HG03575 (cell line): ENCODE measurements around the gene PANX3.
"Not testable (repeated sequence)": the region's sequence is repeated elsewhere in the genome, so short reads cannot be mapped to it uniquely, and the experiment has no call there.

Experiments used
- ATAC-seq: cut with Tn5 transposase; IDR thresholded peaks from one replicate; pipeline ENCODE4 v1.9.1; 2021; ENCODE audit not compliant: unreplicated experiment, insufficient number of reproducible peaks, low FRiP score; ENCODE audit errors: extremely low read depth

PANX3 gene, protein sequence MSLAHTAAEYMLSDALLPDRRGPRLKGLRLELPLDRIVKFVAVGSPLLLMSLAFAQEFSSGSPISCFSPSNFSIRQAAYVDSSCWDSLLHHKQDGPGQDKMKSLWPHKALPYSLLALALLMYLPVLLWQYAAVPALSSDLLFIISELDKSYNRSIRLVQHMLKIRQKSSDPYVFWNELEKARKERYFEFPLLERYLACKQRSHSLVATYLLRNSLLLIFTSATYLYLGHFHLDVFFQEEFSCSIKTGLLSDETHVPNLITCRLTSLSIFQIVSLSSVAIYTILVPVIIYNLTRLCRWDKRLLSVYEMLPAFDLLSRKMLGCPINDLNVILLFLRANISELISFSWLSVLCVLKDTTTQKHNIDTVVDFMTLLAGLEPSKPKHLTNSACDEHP

GRCh38 chr11:124611064-124611463 is at the start of gene PANX3:
Gene PANX3, plus strand, starts transcription at chr11:124611428. Its CDS starts 129 bp downstream, at chr11:124611557.
- no peak for ATAC-seq

- ATAC-seq = no peak
Measured at GRCh38 chr11:124569697-124570096, 41.5 kb upstream of the PANX3 start, which contains the start of gene OR8A1. Gene OR8A1, plus strand, starts transcription at chr11:124569997. Its CDS starts 123 bp downstream, at chr11:124570120.

GRCh38 chr11:124570160-124570559 is 41.1 kb upstream of the PANX3 start:
- no peak for ATAC-seq

DNA sequence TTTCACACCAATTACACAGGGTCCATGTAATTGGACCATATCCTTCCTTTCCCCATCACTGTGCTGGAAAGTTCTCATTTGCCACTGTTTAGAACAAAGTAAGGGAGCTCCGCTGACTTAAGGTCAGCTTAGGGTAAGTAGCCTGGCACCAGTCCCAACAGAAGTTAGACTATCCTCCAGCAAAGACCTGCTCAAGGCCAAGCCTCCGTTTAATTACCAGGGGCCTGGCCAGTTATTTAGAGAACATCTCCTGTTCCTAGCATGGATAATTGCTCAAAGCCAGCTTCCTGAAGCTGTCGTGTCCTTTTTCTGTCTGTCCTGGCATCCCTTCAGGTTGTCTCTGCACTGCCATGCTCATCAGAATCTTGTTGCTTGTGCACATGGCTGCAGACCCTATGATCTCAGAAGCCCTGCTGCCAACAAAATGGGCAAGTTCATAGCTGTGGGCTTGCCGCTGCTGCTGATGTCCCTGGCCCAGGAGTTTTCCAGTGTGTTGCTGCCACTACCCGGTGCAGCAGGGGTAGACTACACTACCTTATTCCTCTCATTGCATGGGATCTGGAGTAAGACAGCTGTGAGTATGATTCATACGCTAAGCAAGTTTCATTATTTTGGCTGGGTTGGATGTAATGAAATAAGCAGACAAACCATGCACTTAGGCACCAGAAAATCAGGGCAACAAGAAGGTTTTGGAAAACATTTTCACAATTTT is 33.4 kb upstream of the PANX3 start:
- ATAC-seq = no peak

DNA sequence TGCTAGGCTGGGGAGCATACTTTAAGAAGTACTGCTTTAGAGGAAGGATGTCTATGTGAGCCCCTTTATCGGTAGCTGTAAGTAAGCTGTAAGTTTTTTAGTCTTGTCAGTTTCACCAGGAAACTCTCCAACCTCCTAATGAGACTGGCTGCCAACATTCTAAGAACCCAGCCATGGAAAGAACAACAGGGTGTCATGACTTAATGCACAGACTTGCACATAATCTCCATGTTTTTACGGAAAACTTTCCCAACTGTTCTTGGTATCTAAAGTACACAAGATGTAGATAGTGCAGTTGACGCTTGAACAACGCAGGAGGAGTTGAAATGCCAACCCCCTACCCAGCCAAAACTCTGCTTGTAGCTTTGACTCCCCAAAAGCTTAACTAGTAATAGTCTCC is 32.5 kb upstream of the PANX3 start:
- ATAC-seq = no peak

- ATAC-seq = no peak
Measured at GRCh38 chr11:124581817-124582216, 29.4 kb upstream of the PANX3 start.

DNA sequence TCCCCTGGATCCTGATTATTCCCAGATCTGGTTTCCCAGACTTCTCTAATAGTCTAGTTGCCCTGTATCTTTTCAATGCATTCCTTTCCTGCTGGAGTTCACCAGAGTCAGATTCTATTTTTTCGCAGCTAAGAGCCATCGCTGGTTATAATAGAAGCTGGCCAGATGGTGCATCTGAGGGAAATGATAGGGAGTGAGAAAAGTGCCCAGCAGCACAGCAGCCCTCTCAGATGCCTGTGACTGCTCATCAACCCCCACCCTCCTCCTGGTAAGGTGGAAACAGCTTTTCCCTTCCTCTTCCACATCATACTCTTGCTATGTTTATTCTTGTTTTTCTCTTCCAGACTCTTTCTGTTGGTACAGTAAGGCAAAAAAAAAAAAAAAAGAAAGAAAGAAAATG is 28.7 kb upstream of the PANX3 start:
- ATAC-seq = no peak

GRCh38 chr11:124583781-124584180 is 27.4 kb upstream of the PANX3 start:
- no peak for ATAC-seq

DNA sequence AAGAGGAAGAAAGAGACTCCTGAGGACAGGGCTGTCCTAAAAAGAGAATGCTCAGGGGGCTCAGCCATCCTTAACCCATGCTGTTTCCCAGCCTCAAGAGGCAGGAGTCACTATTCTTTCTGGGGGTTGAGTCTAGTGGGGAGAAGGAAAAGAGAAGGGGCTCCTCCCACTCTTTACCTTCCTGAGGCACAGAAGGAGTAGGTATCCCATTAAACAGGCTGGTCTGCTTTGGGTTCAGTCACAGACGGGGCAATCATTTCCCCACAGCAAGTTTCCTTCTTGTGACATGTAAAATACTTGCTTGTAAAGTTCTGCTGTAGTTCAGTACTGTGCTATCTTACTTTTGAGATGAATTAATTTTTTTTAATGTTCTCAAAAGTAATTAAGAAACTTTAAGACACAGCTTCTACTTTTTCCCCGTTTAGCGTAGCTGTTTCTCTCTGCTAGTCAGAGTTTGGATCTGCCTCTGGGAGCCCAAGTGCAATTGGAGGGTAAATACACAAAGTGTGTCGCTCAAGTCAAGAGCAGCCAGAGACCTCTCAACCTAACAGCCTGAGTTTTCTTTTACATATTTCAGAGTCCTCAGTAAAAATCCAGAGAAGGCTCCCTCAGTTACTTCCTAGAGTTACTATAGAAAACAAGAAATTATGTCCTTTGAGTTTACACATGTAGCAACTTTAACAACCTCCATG is 26.4 kb upstream of the PANX3 start:
- ATAC-seq = no peak

GRCh38 chr11:124586238-124586860 is 24.9 kb upstream of the PANX3 start:
- ATAC-seq = no peak

GRCh38 chr11:124591430-124591829 is 19.8 kb upstream of the PANX3 start:
- no peak for ATAC-seq

- ATAC-seq = no peak
Measured at GRCh38 chr11:124592627-124593026, 18.6 kb upstream of the PANX3 start.

DNA sequence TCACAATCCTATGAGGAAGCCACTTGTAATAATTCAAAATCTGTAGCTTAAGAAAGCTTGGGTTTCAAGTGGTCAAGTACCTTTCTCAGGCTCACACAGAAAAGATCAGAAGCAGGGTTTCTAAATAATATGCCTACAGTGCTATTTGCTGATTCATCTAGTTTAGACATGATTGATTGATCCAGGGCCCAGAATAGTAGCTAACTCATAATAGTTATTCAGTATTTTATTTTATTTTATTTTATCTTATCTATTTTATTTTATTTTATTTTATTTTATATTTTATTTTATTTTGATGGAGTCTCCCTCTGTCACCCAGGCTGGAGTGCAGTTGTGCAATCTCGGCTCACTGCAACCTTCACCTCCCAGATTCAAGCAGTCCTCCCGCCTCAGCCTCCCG is 15.9 kb upstream of the PANX3 start:
- ATAC-seq = no peak

- ATAC-seq = no peak
Measured at GRCh38 chr11:124597626-124598025, 13.6 kb upstream of the PANX3 start.

DNA sequence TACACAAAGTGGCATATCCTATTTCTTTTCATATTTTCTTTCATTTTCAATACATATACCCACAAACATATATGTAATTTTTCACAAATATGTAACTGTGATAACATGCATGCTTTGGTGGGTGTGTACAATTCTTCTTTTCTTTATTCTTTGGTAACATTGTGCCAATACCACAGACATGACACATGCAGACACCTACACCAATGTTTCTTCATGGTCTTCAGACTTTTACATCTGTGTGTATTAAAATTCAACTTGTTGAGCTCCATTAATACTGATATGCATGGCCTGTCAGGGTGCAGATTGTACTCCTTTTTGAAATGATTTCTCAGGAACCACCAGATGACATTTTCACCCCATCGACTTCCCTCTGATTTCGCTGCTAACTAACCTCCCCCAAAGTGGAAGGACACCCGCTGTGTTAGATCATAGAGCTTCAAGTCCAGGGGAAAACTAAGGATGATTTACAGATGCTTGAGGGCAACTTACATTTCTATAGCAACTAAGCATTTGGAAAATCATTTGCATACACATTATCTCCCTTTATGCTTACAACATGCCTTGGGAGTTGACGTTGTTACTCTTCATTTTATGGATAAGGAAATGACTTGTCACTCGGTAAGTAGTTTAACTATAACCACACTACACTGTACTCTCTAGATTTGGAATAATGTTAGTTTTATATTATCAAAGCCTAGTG is 10.5 kb upstream of the PANX3 start:
- no peak for ATAC-seq

GRCh38 chr11:124602193-124602592 is 9.0 kb upstream of the PANX3 start:
- no peak for ATAC-seq

DNA sequence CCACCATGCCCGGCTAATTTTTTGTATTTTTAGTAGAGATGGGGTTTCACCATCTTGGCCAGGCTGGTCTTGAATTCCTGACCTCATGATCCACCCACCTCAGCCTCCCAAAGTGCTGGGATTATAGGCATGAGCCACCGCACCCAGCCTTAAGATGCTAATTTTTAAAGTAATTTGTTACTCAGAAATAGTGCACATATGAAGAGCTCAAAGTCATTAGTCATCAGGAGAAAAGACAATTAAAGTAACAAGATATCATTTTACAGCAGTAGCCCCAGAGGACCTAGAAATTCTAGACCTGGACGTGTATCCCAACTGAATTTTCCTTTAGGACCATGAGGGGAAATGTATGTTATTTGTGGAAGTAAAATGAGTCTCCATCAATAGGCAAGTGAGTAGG is 8.5 kb upstream of the PANX3 start:
- ATAC-seq = not testable (repeated sequence)

- no peak for ATAC-seq
Measured at GRCh38 chr11:124605719-124606118, 5.5 kb upstream of the PANX3 start.

- ATAC-seq = no peak
Measured at GRCh38 chr11:124608147-124608546, 3.1 kb upstream of the PANX3 start.
